H54 (cell line): ENCODE results near the gene THRB.
"Not testable (repeated sequence)": the region's sequence is repeated elsewhere in the genome, so short reads cannot be mapped to it uniquely, and the experiment has no call there.

ENCODE experiments used
- DNase-seq: peaks from one replicate; pipeline ENCODE4 v3.0.0; 2011; ENCODE audit warnings: low spot score, mixed read lengths; ENCODE audit not compliant: insufficient read length
- FAIRE-seq: peaks from 3 replicates; lab custom pipeline; 2011; peaks lifted over from hg19 to GRCh38; lab: Jason Lieb, UNC
- POLR2A ChIP-seq: IDR thresholded peaks from 2 replicates; pipeline ENCODE4 v1.6.1; 2011; ENCODE audit warnings: low read depth, mild to moderate bottlenecking, low read length

The THRB gene

DNA sequence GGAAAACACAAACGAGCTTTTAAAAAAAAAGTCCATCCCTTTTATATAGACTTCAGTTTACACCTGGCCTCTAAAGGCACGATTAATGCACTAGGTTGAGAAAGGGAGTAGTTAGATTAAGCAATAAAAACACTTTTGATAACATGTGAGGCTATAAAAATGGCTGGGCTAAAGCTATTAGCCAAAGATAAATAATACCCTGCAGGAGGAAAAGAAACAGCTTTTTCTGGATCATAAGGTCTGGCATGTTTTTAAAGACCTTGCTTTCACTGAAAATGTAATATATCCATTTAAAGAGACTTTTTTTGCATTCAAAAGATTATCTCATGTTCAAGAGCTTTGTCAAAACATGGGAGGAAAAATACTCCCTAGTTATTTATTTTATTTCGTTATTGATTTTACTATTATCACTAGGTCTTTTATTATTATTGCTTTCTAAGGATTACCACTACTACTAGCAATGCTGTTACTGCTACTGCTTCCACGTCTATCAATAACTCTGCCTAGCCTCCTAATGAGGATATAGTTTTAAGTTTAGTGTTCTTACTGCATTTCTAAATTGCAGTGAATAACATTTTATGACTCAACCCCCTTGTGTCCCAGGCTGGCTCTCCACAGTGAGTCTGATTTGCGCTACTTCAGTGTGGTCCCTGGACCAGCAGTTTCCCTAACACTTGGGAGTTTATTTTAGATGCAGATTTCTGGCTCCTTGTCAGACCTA is 93.4 kb downstream of the THRB start:
- DNase-seq (no peak), FAIRE-seq (no peak)
- no peak for TF ChIP-seq POLR2A

- FAIRE-seq (no peak), DNase-seq (no peak)
- no peak for TF ChIP-seq POLR2A
Observed at GRCh38 chr3:24400450-24400849, 94.2 kb downstream of the THRB start.

DNA sequence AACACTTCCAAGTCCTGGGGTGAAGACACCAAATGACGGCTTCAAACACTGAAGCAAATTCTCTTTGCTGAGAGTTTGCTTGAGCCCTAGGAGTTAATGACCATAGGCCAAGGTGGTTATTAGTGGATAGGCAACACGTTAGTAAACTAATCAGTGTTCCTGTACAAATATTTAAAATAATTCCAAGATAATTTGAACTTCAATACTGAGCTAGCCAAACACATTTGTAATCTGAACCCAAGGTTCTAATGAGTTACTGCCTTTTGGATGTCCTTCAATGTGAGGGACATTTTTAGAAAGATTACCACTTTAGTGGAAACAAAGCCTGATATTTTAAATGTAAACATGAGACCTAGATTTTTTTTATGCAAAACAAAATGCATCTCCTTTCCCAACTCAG is 94.6 kb downstream of the THRB start:
- TF ChIP-seq POLR2A = no peak
- no peak for FAIRE-seq
- no peak for DNase-seq

GRCh38 chr3:24399614-24400013 is 95.0 kb downstream of the THRB start:
- no peak for TF ChIP-seq POLR2A
- no peak for FAIRE-seq
- DNase-seq = no peak

DNA sequence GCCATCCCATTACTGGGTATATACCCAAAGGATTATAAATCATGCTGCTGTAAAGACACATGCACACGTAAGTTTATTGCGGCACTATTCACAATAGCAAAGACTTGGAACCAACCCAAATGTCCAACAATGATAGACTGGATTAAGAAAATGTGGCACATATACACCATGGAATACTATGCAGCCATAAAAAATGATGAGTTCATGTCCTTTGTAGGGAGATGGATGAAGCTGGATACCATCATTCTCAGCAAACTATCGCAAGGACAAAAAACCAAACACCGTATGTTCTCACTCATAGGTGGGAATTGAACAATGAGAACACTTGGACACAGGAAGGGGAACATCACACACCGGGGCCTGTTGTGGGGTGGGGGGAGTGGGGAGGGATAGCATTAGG is 95.9 kb downstream of the THRB start:
- DNase-seq, FAIRE-seq: not testable (repeated sequence)

DNA sequence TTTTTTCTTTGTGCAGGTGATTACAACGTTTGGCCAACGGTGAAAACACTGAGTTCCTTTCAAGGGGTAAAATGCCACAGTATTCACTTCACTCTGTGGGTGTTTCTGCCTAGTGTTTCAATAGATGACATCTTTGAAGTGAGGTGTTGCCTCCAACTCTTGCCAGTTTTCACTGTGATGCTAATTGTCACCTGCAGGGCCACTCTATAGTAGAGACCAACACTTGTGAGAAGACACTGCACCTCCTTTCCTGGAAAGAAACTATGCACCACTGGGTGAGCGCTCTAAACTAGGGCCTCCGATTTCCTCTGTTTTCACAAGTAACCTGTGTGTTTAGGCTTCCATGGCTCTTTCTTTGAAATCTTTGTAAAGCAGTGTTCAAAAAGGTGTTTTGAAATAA is 98.3 kb downstream of the THRB start:
- no peak for TF ChIP-seq POLR2A
- no peak for FAIRE-seq
- DNase-seq = no peak

DNA sequence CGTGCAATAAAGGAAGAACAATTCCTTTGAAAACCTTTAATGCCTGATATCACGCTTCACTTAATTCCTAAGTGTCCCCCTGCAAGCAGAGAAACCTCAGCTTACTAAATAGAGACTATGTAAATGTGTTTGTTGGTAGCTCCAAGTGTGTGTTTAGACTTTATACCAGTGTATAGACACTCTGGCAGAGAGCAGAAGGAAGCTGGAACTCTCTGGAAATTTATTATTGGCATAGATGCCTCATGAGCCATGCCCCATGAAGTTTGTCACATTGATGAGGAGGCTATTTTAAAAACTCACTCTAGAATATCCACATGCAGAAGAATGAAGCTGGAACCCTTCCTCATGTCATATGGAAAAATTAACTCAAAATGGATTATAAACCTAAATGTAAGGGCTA is 99.9 kb downstream of the THRB start:
- TF ChIP-seq POLR2A = no peak
- no peak for FAIRE-seq
- DNase-seq = no peak

- DNase-seq (no peak), FAIRE-seq (no peak)
- no peak for TF ChIP-seq POLR2A
Observed at GRCh38 chr3:24393316-24393715, 101.3 kb downstream of the THRB start.

DNA sequence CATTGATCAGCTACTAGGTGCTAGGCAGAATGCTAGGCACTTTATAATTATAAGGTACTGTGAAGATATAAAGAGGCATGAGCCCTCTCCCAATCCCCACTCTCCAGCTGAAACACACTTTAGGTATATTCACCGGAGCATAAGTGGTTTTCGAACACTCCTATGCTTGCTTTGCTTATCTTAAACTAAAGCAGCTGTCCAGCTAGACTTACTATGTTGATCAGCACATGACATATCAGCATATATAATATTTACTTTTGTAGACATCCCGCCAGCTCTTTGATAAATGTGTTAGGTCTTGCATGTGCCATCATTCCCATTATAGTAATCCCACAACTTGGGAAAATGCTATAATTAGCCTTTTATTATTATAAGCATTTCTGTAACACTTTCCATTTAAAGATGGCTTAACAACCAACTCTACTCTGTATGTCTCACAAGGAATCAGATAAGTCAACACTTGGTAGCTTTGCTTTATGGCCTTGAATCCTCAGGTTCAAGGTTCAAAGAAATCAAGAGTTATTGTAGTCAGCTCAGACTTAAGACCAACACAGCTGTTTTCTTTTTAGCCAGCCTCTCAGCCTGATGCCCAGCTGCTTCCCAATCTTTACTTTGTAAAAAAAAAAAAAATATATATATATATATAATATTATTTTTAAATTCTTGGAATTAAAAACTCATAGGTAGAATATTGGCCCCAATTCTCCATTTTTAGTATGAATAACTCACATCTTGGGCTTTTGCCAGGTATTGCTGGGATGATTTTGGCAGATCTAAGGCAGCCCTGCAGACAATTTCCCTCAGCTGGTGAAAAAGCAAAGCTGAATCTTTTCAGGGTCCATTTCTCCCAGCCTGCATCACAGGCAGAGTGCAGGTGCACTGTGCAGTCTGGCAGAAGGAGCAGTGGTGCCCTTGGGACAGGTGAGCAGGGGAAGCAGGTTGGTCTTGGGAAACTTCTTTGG is 104.2 kb downstream of the THRB start:
- FAIRE-seq (no peak), DNase-seq (no peak)
- TF ChIP-seq POLR2A = no peak

DNA sequence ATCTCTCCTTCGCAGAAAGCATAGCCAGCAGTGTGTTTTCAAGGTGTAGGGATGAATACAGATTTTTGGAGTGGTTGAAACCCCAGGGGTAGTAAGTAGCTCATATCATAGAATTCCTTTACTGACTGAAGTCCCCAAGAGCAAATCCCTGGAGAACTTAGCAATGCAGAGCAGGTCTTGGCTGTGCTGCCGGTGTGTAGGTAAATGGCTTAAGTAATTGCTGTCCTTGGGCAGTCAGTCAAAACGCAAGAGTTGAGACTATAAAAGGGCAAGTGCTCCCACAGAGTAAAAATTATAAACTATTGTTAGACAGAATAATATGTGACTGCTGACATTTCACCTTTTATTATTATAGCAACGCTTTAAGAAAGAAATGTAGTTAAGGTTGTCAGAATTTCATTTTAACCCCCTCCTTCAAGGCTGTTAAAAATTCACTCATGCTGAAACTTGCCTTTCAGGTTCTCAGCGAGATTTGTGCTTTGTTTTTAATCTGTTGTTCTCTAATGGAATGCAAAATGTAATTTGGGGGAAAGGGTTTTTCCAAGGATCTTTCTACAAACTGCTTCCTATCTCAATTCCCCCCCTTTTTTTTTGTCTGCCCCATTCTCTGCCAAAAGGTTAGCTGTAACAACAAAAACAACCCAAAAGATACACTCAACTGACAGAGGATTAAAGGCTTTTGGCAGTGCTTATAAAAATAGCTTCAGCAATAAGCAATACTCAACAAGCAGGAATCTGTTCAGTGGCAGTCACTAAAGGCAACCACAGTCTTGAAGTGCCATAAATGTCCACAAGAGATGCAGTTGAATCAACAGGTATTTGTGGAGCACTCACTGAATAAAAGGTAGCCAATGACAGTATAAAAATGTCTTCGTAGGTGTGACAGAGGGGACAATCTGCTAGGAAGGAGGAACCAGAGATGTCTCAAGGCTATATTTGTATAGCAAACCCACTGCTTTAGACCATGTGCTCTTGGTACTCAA is 105.3 kb downstream of the THRB start:
- DNase-seq = no peak
- TF ChIP-seq POLR2A = no peak
- no peak for FAIRE-seq

DNA sequence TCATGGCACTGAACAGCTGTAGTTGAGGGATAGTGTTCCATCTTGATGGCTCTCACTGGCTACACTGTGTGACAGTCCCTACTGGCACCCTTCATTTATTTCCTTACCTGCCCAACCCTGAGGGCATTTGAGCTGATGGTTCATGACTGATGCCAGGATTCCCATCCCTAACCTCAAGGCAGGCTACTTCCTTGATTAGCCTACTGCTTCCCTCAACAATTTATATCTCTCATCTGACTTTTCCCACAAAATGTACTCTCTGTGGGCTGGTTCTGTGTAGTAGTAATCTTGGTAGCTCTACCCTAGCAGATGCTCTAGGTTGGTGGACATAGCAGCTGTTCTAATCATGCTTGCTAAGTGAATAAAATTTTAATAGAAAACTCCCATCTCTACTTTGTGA is 106.0 kb downstream of the THRB start:
- no peak for TF ChIP-seq POLR2A
- DNase-seq (no peak), FAIRE-seq (no peak)

DNA sequence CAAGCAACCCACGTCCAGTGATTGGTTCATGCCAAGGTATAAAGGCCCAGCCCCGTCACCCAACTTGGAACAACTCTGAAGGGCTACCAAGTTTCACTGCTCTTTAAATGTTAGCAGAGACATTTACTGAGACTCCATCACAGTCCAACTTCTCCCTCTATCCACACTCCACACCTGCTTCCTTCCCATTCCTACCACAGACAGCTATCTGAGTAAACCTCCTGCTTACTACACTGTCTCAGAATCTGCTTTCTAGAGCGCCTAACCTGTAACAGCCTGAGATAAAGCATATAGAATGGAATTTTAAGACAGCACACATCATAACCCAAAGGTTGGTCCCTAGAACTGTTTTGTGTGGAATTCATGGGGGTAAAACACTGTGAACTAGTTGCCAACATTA is 106.5 kb downstream of the THRB start:
- DNase-seq (no peak), FAIRE-seq (no peak)
- no peak for TF ChIP-seq POLR2A

GRCh38 chr3:24387493-24387892 is 107.2 kb downstream of the THRB start:
- TF ChIP-seq POLR2A = no peak
- no peak for DNase-seq
- no peak for FAIRE-seq

- DNase-seq (no peak), FAIRE-seq (no peak)
- TF ChIP-seq POLR2A = no peak
Observed at GRCh38 chr3:24387000-24387399, 107.7 kb downstream of the THRB start.
